Measurements from ENCODE around the gene MAGEF1. TPM values are rescaled to one million over a fixed set of nuclear protein-coding genes. Genes with fewer than 3 reads are reported as not detected.

Gene MAGEF1
- total RNA-seq, 1 donor from 2014 or later, result 88.1 TPM

- H3K4me3 Mint-ChIP-seq, result no peak overlapping the region
- H3K79me2 ChIP-seq (ENCODE audit: low read depth), result no peaks in the 10 kb centered on the region
- peaks cover 5% of the 10 kb centered on the region for H3K36me3 ChIP-seq
- no peaks in the 10 kb centered on the region for H4K20me1 ChIP-seq (ENCODE audit: low read depth)
- H3K9me3 Mint-ChIP-seq, result peaks cover 4% of the 10 kb centered on the region
- no peak overlapping the region for H3K9ac ChIP-seq
- no peak overlapping the region for H3K4me2 ChIP-seq
- no peak for TF ChIP-seq EZH2 (IDR thresholded peaks at IDR 0.05)
- TF ChIP-seq, protein P1, sequence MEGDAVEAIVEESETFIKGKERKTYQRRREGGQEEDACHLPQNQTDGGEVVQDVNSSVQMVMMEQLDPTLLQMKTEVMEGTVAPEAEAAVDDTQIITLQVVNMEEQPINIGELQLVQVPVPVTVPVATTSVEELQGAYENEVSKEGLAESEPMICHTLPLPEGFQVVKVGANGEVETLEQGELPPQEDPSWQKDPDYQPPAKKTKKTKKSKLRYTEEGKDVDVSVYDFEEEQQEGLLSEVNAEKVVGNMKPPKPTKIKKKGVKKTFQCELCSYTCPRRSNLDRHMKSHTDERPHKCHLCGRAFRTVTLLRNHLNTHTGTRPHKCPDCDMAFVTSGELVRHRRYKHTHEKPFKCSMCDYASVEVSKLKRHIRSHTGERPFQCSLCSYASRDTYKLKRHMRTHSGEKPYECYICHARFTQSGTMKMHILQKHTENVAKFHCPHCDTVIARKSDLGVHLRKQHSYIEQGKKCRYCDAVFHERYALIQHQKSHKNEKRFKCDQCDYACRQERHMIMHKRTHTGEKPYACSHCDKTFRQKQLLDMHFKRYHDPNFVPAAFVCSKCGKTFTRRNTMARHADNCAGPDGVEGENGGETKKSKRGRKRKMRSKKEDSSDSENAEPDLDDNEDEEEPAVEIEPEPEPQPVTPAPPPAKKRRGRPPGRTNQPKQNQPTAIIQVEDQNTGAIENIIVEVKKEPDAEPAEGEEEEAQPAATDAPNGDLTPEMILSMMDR (IDR thresholded peaks at IDR 0.05), result no peak
- TF ChIP-seq EZH2phosphoT487 (IDR thresholded peaks at IDR 0.05), result no peak
- H3K4me1 Mint-ChIP-seq, result peaks cover 47% of the 10 kb centered on the region
- peaks cover 11% of the 10 kb centered on the region for H3K27me3 Mint-ChIP-seq (ENCODE audit: insufficient read depth, low read depth)
- peak overlapping the region; percentile 52 for H3K27ac Mint-ChIP-seq
- no peak overlapping the region for H2AFZ ChIP-seq (replicated peaks)
- peaks cover 17% of the 10 kb centered on the region for H3K4me1 ChIP-seq
- no peak overlapping the region for H3K4me3 ChIP-seq
- no peak overlapping the region for H3K27ac ChIP-seq
- peaks cover 3% of the 10 kb centered on the region for H3F3A ChIP-seq (ENCODE audit: low read depth)
- no peak for DNase-seq (ENCODE audit: low spot score)
- peaks cover 8% of the 10 kb centered on the region for H3K9me3 ChIP-seq (ENCODE audit: low read depth)
- peaks cover 7% of the 10 kb centered on the region for H3K36me3 Mint-ChIP-seq
- no peaks in the 10 kb centered on the region for H3K27me3 ChIP-seq
These were observed 15.2 kb downstream of the MAGEF1 start for GRCh38 chr3:184696697-184697096.

- H3K4me1 Mint-ChIP-seq, result peaks cover 56% of the 10 kb centered on the region
- peaks cover 3% of the 10 kb centered on the region for H3F3A ChIP-seq (ENCODE audit: low read depth)
- H3K4me1 ChIP-seq, result peaks cover 21% of the 10 kb centered on the region
- no peak overlapping the region for H2AFZ ChIP-seq (replicated peaks)
- H4K20me1 ChIP-seq (ENCODE audit: low read depth), result no peaks in the 10 kb centered on the region
- H3K27me3 ChIP-seq, result no peaks in the 10 kb centered on the region
- no peak overlapping the region for H3K4me2 ChIP-seq
- H3K36me3 ChIP-seq, result no peaks in the 10 kb centered on the region
- peaks cover 2% of the 10 kb centered on the region for H3K36me3 Mint-ChIP-seq
- no peak overlapping the region for H3K9ac ChIP-seq
- TF ChIP-seq, protein P1 (IDR thresholded peaks at IDR 0.05), result no peak
- TF ChIP-seq EZH2phosphoT487 (IDR thresholded peaks at IDR 0.05) (no peak), EZH2 (IDR thresholded peaks at IDR 0.05) (no peak)
- peak overlapping the region; percentile 58 for H3K4me3 Mint-ChIP-seq
- H3K27me3 Mint-ChIP-seq (ENCODE audit: insufficient read depth, low read depth), result peaks cover 14% of the 10 kb centered on the region
- no peak overlapping the region for H3K27ac ChIP-seq
- no peaks in the 10 kb centered on the region for H3K79me2 ChIP-seq (ENCODE audit: low read depth)
- H3K9me3 ChIP-seq (ENCODE audit: low read depth), result no peaks in the 10 kb centered on the region
- no peaks in the 10 kb centered on the region for H3K9me3 Mint-ChIP-seq
- peak; percentile 0 for DNase-seq (ENCODE audit: low spot score)
- H3K4me3 ChIP-seq, result no peak overlapping the region
- peak overlapping the region; percentile 38 for H3K27ac Mint-ChIP-seq
These were observed 17.1 kb downstream of the MAGEF1 start for GRCh38 chr3:184694716-184695115.

DNA sequence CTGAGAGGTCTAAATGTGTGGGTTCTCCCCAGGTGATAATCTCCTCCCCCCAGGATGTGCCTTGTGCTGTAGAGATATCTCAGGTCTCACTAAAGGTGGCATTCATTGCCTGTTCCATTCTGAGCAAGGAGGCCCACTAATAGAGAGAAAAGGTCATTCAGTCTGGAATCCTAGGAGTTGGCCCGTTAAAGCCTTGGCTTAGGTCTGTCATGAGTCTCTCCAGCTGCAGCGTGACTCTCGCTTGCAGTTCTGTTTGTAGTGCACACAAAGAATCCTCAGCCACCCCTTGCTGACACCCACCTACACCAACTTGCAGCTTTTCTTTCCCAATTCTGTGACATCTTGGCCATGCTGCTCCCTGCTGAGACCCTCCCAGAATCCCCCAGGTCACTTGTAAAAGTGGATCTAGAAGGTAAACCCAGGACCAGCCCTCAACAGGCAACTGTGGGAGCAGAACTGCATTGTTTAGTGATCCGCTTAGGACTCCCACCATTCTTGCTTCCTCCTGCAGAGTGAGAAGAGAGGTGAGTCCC is 17.7 kb downstream of the MAGEF1 start:
- H3K4me3 Mint-ChIP-seq, result peak overlapping the region; percentile 58
- H3K36me3 Mint-ChIP-seq, result peaks cover 2% of the 10 kb centered on the region
- Histone ChIP-seq H4K20me1 (ENCODE audit: low read depth) (no peaks in the 10 kb centered on the region), H2AFZ (replicated peaks) (no peak overlapping the region), H3F3A (ENCODE audit: low read depth) (peaks cover 3% of the 10 kb centered on the region), H3K9me3 (ENCODE audit: low read depth) (no peaks in the 10 kb centered on the region), H3K36me3 (no peaks in the 10 kb centered on the region), H3K79me2 (ENCODE audit: low read depth) (no peaks in the 10 kb centered on the region), H3K4me2 (no peak overlapping the region), H3K4me3 (no peak overlapping the region), H3K9ac (no peak overlapping the region), H3K27me3 (no peaks in the 10 kb centered on the region), H3K27ac (no peak overlapping the region), H3K4me1 (peaks cover 21% of the 10 kb centered on the region)
- TF ChIP-seq EZH2phosphoT487 (IDR thresholded peaks at IDR 0.05) (no peak), EZH2 (IDR thresholded peaks at IDR 0.05) (no peak)
- TF ChIP-seq, protein P1 (IDR thresholded peaks at IDR 0.05), result no peak
- no peak for DNase-seq (ENCODE audit: low spot score)
- peaks cover 58% of the 10 kb centered on the region for H3K4me1 Mint-ChIP-seq
- peaks cover 18% of the 10 kb centered on the region for H3K27me3 Mint-ChIP-seq (ENCODE audit: insufficient read depth, low read depth)
- no peaks in the 10 kb centered on the region for H3K9me3 Mint-ChIP-seq
- H3K27ac Mint-ChIP-seq, result no peak overlapping the region
